HL-60 (cell line): ENCODE results near the gene PHC2.

ENCODE experiments used
- CTCF ChIP-seq: IDR thresholded peaks from one replicate; pipeline ENCODE4 v1.5.1; 2011; ENCODE audit warnings: low read length, control low read depth, inconsistent platforms; ENCODE audit not compliant: insufficient read depth
- GABPA ChIP-seq: IDR thresholded peaks from 2 replicates; pipeline ENCODE4 v1.6.1; 2012; ENCODE audit warnings: low read depth
- POLR2AphosphoS5 ChIP-seq: IDR thresholded peaks from 2 replicates; pipeline ENCODE4 v1.6.1; 2012; ENCODE audit warnings: low read depth
- REST ChIP-seq: IDR thresholded peaks from 2 replicates; pipeline ENCODE4 v1.6.1; 2012; ENCODE audit warnings: low read depth; ENCODE audit not compliant: insufficient replicate concordance

- TF ChIP-seq CTCF = no peak
- TF ChIP-seq POLR2AphosphoS5 = no peak
- no peak for TF ChIP-seq GABPA
- no peak for TF ChIP-seq REST
Observed at GRCh38 chr1:33408093-33408436, 22.8 kb downstream of the PHC2 start.
